Activated CD4-positive, CD25-positive, alpha-beta regulatory T cell treated with anti-CD3 and anti-CD28 coated beads, Interleukin-2, amount 50 U/mL, for 24 hours (primary cell): ENCODE results near the gene KDM5B.
"Not testable (repeated sequence)": the region's sequence is repeated elsewhere in the genome, so short reads cannot be mapped to it uniquely, and the experiment has no call there.

Source experiments
- ATAC-seq, 2 donors: fragments of 150-1000 bp; cut with Tn5 transposase; one replicate each; pipeline ENCODE4 v1.10.0; 2021; ENCODE audit warnings: mild to moderate bottlenecking in 1 of 2, moderate library complexity in 1 of 2

Gene KDM5B

DNA sequence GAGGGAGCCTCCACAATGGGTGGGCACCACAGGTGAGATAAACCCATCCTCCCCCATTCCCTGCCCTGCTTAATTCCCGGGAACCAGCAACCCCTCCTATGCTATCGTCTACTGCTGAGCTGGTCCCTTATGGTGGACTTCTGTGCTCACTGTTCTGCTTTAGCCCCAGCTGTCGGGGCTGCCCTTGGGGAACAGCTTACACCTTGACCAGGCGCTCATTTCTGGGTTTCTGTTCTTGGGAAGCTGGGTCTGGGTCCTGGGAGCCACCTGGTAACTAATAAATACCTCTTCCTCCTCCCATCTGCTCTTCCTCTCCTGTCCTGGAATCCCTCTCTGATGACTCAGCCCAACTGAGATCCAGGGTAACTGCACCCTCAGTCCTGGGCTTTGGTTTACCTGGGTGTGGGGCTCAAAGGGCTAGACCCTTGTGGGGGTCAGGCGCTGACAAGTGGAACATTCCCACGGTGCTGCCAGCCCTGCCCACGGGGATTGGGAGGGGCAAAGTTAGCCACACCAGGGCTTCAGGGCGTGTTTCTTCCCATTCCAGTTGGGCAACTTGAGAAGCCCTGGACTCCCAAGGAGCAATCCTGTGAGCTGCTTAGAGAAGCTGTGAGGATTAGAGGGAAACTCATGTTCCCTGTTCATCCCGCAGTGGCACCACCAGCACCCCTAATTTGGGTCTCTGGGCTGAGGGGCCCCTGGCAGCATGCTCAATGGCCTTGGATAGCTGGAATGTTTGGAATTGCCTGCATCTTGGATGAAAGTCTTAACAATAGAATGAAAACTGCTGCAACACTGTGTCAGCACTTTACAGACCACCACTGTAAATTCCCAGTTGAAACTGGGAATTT, 4.2 kb upstream of the KDM5B start:
- ATAC-seq, result no peak

DNA sequence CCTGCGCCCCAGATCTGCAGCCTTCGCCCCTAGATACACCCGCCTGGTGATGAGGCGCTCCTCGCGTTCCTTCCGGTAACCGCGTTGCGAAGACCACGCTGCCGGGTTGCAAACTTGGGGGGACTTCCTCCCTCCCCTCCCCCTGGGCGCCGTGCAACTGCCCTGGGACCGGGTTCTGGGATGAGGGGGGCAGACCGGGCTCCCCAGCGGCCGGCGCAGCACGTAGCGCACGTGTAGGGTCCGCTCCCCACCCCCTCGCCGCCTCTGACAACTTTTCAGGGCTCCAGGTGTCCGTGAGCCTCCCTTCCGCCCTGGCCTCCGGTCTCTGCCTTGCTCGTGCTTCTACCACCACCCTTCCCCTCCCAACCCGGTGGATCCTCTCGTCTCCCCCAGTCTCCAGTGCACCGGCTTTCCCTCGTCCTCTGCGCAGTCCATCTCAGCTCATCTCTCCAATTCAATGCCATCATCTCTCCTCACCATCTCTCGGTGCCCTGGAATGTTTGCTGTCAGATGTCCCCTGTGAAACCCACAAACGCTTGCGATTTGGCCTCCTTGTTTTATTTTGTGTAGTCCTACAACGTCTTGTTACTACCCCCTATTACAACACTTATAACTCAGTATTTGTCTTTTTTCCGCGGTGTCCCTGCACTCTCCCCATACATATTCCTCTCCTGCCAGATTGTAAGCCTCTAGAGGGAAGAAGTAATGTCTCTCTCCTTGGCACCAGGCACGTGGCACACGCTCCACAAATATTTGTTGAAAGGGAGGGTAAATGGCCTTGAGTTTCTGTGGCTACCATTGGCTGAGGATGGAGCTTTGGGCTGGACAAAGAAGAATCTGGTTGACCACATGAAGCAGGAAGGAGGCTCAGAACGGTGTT, 3.3 kb upstream of the KDM5B start:
- ATAC-seq, result no peak

DNA sequence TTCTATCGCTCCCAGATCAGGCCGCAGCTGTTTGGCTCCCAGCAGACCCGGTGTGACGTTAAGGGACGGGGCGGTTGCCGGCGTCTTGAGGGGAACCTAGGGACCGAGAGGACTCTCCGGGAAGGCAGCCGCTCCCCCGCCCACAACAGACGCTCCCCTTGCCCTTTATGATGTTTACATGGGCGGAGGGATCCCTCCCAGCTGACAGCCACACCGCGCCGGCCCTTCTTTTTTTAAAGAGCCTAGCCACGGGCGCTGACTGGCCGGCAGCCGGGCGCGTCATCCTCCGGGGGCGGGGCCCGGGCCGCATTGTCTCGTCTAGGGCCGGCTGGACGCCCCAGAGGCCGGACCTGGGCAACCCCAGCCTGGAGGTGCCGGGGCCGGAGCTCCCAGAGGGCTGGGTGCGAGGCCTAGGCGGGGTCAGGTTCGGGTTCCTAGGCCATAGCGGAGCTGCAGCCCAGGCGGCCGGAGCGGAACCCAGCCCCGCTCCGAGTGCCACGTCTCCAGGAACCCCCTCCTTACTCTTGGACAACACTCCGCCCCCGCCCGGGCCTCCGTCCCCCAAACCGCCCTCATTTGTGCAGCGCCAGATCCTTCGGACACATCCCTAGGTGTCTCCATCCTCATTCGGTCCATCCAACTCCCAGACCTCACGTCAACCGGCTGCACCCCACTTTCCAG, 2.5 kb upstream of the KDM5B start, which contains the start of gene PCAT6:
TSS of gene PCAT6 (plus strand) at position 340 of the 681 bp plus-strand sequence.
- ATAC-seq, result peak; percentile 72 to 74

DNA sequence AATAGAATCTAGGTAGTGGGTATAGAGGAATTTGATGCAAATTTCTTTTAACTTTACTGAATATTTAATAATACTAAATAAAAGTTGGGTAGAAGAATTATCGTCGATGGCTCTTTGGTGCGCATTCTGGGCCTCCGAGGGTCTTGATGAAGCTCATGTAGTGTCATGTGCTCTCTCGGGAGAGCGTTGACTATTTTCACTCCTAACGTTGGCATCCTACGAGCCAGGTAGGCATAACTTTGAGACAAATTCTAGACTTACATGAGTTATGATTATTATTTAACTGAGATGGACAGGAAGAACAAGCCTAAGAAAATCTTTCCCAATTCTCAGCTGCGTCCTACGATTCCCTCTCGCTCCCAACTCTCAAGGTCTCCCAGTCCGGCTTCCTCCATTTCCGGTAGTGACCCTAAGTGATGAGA, 2.0 kb upstream of the KDM5B start:
- ATAC-seq, result no peak

DNA sequence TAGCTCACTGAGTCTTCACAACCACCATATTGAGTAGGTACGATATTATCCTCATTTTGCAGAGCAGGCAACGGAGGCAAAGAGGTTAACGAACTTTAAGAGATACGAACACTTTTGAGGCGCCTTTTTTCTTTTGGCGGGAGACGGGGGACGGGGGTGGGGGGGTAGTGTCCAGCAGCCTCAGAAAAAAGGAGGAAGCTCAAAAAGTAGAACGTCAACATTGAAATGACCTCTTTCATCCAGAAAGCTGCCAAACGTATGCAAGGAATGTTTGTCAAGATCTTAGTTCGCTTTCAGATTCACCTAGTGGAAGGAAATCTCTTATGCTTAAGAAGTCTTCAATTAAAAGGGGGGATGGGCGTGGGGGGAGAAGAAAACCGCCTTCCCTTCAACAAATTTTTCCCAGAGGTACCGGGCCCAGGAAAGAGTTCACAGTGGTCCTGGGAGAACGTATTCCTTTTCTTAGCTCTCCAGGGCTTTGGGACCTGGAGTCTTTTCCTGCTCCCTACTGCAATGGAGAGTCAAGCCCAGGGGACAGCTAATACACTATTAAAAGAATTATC, 1.5 kb upstream of the KDM5B start:
- ATAC-seq, result no peak

DNA sequence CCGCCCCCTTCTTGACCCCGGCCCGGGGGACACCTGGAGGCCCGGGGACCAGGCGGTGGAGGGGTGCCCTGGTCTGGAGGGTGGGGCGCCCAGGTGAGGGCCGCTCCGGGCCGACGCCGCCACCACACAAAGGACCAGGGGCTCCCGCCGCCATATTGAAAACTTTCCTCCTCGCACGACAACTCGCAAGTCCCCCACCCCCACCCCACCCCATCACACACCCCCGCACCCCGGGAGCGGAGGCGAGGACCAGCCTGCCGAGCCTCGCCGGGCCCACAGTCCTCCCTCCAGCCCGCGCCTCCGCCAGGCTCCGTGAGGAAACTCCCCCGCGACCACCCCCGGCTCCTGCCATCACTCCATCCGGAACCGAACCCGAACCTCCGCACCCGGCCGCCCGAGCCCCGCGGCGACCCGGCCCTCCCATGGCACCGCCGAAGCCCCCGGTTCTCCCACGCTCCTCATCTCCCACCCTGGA, 733 bp downstream of the KDM5B start:
- ATAC-seq, result peak in 1 of 2 donors; percentile 12

DNA sequence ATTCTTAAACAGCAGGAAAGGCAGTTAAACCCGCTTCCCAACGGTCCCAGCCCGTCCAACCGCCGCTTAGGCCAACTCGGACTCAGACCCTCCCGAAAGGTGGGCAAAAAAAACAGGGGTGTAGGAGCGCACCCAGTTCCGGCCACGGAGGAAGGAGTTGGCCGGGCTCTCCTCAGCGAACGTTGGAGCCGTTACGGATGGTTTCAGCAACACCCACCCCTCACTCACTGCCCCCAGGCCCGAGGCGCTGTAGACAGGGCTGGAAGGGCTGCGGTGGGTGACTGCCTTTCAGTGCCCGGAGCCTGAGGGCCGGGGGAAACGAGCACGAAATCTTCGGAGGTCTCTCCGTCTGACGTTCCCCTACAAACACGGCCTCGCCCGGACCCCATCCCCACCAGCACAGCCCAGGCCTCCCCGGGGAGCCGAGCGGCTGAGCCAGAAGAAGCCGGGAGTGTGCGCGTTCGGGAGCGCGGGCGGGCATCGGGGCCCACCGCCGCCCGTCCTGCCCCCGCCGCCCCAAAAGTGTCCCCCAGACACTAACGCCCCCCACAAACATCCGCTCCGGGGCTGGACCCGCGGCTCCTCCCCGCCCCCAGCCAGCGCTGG, 1.3 kb downstream of the KDM5B start:
- ATAC-seq, result peak in 1 of 2 donors; percentile 4

DNA sequence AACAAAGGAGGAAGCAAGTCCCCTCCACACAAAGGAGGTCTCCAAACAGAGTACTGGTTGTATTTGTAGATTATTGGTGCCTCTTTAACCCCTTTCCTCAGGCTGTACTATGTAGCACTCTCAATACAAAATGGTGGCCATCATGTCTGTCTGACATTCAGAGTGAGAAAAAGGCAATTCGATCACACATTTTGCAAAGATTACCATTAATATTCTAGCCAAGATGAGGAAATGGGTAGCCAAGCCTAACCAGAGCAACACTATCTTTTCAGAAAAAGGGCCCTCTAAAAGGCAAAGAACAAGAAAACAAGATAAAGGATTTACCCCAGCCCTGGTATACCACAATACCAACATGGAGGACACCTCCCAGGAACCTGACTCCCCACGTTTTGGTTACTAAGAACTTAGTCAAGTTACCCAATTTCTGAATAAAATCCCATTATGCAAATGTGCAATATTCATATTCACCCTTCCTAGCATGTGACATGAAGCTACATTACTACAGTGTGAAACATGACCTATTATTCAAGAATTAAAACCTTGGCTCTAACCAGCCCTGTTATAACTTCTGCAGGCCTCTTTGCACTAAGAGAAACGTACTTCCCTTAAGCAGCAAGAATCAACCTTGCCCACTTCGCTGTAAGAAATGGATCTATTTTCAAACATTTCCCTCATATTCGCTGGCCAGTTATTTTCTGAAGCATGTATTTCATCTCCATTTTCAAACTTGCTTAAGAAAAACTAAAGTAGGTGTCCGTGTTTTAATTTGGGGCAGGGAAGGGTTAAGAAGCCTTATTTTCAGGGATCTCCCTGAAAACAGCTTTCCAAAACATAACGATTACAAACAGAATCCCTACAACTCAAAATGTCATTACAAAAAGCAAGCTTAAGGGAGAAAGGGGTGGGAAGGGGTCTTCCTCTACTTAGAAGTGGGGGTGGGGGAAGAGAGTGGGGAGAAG, 2.1 kb downstream of the KDM5B start:
- peak; percentile 48 to 53 for ATAC-seq

DNA sequence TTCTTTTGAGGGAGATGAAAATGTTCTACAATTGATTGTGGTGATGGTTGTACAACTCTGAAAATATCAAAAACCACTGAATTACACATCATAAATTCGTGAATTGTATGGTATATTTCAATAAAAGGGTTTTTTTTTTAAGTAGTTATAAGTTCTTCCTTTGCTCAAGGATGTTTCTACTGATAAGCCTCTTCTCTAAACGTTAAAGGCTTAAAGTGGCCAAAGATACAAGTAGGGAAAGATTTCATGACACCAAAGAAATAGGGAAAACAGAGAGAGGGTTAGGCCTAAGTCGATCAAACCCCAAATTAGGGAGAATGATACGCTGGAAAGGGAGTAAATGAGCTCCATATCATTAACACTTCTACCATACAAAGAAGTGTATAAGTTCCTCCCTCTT, 4.1 kb downstream of the KDM5B start:
- no peak for ATAC-seq

DNA sequence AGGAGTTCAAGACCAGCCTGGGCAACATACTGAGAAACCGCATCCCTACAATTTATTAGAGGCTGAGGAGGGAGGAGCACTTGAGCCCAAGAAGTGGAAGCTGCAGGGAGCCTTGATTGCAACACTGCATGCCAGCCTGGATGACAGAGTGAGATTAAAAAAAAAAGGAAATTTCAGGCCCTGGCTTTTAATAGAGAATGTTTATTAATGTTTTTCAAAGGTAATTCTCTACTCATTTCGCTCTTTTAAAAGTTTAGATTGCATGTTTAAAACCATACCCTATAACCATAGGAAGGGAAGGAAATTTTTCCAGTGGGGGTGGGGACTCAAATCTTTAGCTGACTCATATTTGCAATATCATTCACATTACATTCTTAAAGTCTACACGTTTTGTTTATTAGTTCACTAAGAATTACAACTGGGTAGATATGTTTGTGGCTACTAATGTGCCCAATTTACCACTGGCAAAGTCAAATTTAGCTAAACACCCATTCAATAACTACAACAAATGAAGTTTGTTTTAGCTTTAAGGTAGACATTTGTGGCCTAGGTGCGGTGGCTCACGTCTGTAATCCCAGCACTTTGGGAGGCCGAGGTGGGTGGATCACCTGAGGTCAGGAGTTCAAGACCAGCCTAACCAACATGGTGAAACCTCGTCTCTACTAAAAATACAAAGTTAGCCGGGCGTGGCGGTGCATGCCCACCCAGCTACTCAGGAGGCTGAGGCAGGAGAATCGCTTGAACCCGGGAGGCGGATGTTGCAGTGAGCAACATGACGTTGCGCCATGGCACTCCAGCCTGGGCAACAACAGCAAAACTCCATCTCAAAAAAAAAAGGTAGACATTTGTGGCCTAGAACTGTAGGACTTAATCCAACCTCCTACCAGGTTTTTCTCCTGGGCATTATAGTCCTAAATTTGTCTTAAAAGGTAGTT, 5.0 kb downstream of the KDM5B start:
- no peak for ATAC-seq

DNA sequence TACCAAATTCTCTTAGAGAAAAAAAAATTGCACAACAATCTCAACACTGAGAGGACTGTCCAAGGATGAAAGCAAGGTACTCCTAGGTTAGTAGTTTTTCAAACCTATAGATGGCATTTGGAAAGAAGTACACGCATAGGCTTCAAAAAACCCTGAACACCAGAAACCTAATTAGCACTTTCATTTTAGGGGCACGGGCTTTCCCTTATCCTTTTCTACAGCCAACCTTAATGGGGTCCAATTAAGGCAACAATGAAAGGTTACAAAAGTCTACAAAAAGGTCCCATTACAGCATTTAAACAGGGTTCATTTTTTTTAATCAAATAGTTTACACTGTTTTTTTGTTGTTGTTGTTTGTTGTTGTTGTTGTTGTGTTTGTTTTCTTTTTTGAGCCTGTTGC, 6.2 kb downstream of the KDM5B start:
- no peak for ATAC-seq

DNA sequence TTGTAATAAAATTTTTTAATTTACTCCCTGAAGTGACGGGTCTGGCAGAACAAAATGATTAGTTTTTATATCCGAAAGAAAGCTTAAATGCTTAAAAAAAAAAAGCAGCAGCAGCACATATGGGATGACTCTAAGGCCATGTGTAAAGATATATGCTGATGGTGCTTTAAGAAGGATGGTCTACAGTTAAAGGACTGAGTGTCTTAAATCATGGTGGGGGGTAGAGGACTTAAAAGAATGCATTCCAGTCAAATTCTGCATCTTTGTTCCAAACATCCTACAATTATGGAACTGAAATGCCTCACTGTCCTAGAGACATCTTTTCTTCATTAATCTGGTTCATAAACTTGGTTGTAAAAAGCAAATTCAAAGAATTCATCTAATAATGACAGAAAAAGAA, 7.0 kb downstream of the KDM5B start:
- ATAC-seq, result no peak

DNA sequence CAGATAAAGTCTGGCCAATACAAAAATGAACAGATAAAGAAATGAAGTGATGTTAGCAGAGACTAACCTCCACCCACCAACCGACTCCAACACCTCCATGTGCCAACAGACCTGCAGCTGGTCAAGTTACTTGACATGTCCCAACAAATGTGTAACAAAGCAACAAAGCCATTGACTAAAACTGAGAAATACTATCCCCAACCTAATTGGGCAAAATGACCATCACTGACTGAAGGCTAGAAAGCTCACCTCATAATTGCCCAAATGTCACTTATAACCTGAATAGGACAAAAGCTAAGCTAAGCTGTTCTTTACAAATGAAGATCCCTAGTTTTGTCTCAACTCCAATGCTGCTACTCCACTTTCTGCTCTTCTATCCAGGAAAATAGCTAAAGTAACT, 7.5 kb downstream of the KDM5B start:
- ATAC-seq, result no peak

DNA sequence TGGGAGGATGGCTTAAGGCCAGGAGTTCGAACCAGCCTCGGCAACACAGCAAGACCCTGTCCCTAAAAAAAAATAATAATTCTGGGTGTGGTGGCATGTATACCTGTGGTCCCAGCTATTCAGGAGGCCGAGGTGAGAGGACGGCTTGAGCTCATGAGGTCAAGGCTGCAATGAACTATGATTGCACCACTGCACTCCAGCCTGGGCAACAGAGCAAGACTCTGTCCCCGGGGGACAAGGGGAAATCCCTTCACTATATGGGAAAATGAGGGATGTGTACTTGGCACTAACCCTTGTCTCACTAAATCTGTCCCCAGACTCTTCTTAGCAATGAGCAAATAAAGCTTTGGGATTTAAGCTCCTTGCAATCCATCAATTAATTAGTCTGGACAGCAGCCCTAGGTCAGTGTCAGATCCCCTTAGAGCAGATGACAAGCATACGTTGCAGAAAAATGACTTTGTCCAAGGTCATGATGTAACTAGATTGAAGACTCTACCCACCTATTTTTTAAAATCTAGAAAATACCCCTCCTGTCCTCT, 9.4 kb downstream of the KDM5B start:
- ATAC-seq, result no peak

DNA sequence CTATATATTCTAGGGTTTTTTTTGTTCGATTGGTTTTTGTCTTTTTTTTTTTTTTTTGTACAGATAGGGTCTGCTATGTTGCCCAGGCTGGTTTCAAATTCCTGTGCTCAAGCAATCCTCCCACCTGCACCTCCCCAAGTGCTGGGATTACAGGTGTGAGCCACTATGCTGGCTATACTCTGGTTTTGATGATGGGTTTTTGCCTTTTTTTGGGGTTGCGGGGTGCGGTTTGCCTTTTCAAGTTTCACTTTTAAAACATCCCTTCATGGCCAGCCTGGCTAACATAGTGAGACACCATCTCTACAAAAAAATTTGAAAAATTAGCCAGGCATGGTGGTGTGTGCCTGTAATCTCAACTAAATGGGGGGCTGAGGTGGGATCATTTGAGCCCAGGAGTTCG, 10.0 kb downstream of the KDM5B start:
- no peak for ATAC-seq

DNA sequence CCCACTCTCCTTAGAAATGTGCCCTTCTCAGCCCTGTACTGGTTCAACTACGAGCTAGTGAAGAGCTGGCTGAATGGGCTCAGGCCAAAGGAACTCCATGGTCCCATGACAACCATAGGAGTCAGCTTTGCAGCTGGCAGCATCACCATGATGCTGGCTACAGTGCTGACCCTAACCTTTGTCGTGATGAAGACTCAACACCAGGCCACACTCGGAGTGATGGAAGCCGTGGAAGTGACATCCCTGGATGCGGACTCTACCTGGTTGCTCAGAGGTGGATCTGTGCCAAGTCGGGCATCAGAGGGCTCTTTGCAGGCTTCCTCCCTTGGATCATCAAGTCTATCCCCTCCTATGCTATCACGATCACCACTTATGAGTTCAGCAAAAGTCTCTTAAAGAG, 11.6 kb downstream of the KDM5B start:
- no peak for ATAC-seq

DNA sequence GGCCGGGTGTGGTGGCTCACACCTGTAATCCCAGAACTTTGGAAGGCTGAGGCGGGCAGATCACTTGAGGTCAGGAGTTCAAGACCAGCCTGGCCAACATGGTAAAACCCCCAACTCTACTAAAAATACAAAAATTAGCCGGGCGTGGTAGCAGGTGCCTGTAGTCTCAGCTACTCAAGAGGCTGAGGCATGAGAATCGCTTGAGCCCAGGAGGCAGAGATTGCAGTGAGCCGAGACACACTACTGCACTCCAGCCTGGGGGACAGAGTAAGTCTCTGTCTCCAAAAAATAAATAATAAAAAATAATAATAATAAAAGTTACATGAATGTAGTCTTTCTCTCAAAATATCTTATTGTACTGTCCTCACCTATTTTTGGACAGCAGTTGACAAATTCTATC, 13.3 kb downstream of the KDM5B start:
- not testable (repeated sequence) for ATAC-seq

DNA sequence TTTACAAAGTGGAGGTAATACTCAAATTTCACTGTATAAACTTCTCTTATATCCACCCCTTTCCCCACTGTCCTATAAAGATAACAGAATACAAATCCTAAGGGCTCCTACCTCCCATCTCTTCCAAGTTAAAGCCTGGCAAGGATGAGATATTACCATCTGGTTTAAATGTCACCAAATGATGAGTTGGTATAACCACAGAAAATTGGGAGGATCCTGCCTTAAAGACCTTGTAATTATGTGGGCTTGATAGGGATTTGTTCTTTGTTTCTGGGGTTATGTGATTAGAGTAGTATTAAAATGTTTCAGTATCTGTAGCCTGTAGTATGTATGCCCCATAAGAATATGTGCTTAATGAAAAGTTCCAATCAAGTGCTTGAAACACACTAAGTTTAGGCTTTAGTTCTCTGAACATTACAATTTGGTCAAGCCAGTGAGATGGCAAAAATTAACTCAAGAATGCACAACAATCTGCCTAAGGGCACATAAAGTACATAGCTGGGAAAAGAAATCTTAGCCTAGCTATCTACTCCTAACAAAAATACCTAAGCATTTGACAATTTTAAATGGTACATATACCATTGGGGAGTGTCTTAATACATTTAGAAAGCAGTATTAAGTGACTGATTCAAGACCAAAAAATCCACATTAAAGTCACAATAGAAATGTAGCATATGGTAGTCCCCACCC, 14.0 kb downstream of the KDM5B start:
- ATAC-seq, result no peak
